ENCODE data around the gene AFG3L2.

The AFG3L2 gene

GRCh38 chr18:12314591-12315305 lies 62.3 kb downstream of the AFG3L2 start:
- no peaks in the 10 kb centered on the region for H3K9me3 ChIP-seq
- H3K36me3 ChIP-seq, result peaks cover 8% of the 10 kb centered on the region
- H3K4me3 ChIP-seq (ENCODE audit: low read depth, low read length), result no peak overlapping the region
- no peaks in the 10 kb centered on the region for H3K27me3 ChIP-seq
- no peak for TF ChIP-seq CTCF (IDR thresholded peaks at IDR 0.05; ENCODE audit: low read depth, low read length)
- H3K4me1 ChIP-seq, result no peaks in the 10 kb centered on the region
- DNase-seq, result no peak

GRCh38 chr18:12313530-12314245 lies 63.3 kb downstream of the AFG3L2 start:
- H3K9me3 ChIP-seq, result no peaks in the 10 kb centered on the region
- no peak for TF ChIP-seq CTCF (IDR thresholded peaks at IDR 0.05; ENCODE audit: low read depth, low read length)
- no peak for DNase-seq
- H3K4me1 ChIP-seq, result no peaks in the 10 kb centered on the region
- H3K36me3 ChIP-seq, result peaks cover 8% of the 10 kb centered on the region
- no peak overlapping the region for H3K4me3 ChIP-seq (ENCODE audit: low read depth, low read length)
- H3K27me3 ChIP-seq, result no peaks in the 10 kb centered on the region

GRCh38 chr18:12312976-12313375 lies 64.1 kb downstream of the AFG3L2 start:
- H3K9me3 ChIP-seq, result no peaks in the 10 kb centered on the region
- no peak overlapping the region for H3K4me3 ChIP-seq (ENCODE audit: low read depth, low read length)
- H3K27me3 ChIP-seq, result no peaks in the 10 kb centered on the region
- no peak for DNase-seq
- H3K4me1 ChIP-seq, result no peaks in the 10 kb centered on the region
- no peak for TF ChIP-seq CTCF (IDR thresholded peaks at IDR 0.05; ENCODE audit: low read depth, low read length)
- H3K36me3 ChIP-seq, result peaks cover 8% of the 10 kb centered on the region

GRCh38 chr18:12310762-12311161 lies 66.3 kb downstream of the AFG3L2 start:
- no peak for DNase-seq
- H3K4me1 ChIP-seq, result no peaks in the 10 kb centered on the region
- TF ChIP-seq CTCF (IDR thresholded peaks at IDR 0.05; ENCODE audit: low read depth, low read length), result no peak
- no peaks in the 10 kb centered on the region for H3K27me3 ChIP-seq
- H3K4me3 ChIP-seq (ENCODE audit: low read depth, low read length), result no peak overlapping the region
- peaks cover 8% of the 10 kb centered on the region for H3K36me3 ChIP-seq
- no peaks in the 10 kb centered on the region for H3K9me3 ChIP-seq

- Histone ChIP-seq H3K27me3 (no peaks in the 10 kb centered on the region), H3K36me3 (peaks cover 8% of the 10 kb centered on the region), H3K4me1 (no peaks in the 10 kb centered on the region), H3K9me3 (no peaks in the 10 kb centered on the region), H3K4me3 (ENCODE audit: low read depth, low read length) (peak overlapping the region; percentile 72)
- TF ChIP-seq CTCF (IDR thresholded peaks at IDR 0.05; ENCODE audit: low read depth, low read length), result no peak
- no peak for DNase-seq
These were observed 67.3 kb downstream of the AFG3L2 start for GRCh38 chr18:12309683-12310198.

All from BE2C (cell line).